Mononuclear cell (primary cell): ENCODE measurements around the gene SMURF1. TPM values are rescaled to one million over a fixed set of nuclear protein-coding genes. Genes with fewer than 3 reads are reported as not detected.

Experiments
- H3K27me3 ChIP-seq: 2 replicates; pipeline ENCODE4 v1.6.0; 2011; ENCODE audit warnings: low read length, control low read depth; ENCODE audit not compliant: insufficient read depth
- H3K4me1 ChIP-seq: 2 replicates; pipeline ENCODE4 v1.5.1; 2011; ENCODE audit warnings: mild to moderate bottlenecking, low read length, control low read depth; ENCODE audit not compliant: insufficient read depth
- H3K4me3 ChIP-seq: 2 replicates; pipeline ENCODE4 v1.5.1; 2011; ENCODE audit warnings: mild to moderate bottlenecking, low read length, moderate library complexity
- H3K9me3 ChIP-seq: 2 replicates; pipeline ENCODE4 v1.5.1; 2011; ENCODE audit warnings: low read depth, mild to moderate bottlenecking, control low read depth, low read length
- total RNA-seq: library from RNA; depleted of rRNA; stranded (reverse); fragments of >200 nt; gene quantifications from one replicate; pipeline ENCODE4 v1.2.3, GENCODE V29; 2012

SMURF1 gene
- 37.6 TPM for total RNA-seq

- H3K4me3 ChIP-seq, result peak within 1 kb of the TSS; percentile 80
- H3K9me3 ChIP-seq, result no peaks in the 10 kb centered on the region
- no peaks in the 10 kb centered on the region for H3K27me3 ChIP-seq
- H3K4me1 ChIP-seq, result peaks cover 20% of the 10 kb centered on the region
Measured at GRCh38 chr7:99143853-99144672, at the start of gene SMURF1. Gene SMURF1 (minus strand): TSS chr7:99144108. CDS start chr7:99143780, 328 bp downstream.

- no peaks in the 10 kb centered on the region for H3K4me1 ChIP-seq
- no peak overlapping the region for H3K4me3 ChIP-seq
- H3K27me3 ChIP-seq, result no peaks in the 10 kb centered on the region
- peaks cover under 1% of the 10 kb centered on the region for H3K9me3 ChIP-seq
Measured at GRCh38 chr7:99191869-99192596, 48.1 kb upstream of the SMURF1 start.

GRCh38 chr7:99190359-99191009 lies 46.6 kb upstream of the SMURF1 start:
- Histone ChIP-seq H3K9me3 (no peaks in the 10 kb centered on the region), H3K4me1 (no peaks in the 10 kb centered on the region), H3K27me3 (no peaks in the 10 kb centered on the region), H3K4me3 (no peak overlapping the region)

- Histone ChIP-seq H3K9me3 (no peaks in the 10 kb centered on the region), H3K27me3 (no peaks in the 10 kb centered on the region), H3K4me1 (no peaks in the 10 kb centered on the region), H3K4me3 (no peak overlapping the region)
Measured at GRCh38 chr7:99189222-99189621, 45.3 kb upstream of the SMURF1 start.

GRCh38 chr7:99188221-99188620 lies 44.3 kb upstream of the SMURF1 start:
- no peaks in the 10 kb centered on the region for H3K9me3 ChIP-seq
- no peak overlapping the region for H3K4me3 ChIP-seq
- no peaks in the 10 kb centered on the region for H3K27me3 ChIP-seq
- no peaks in the 10 kb centered on the region for H3K4me1 ChIP-seq

- H3K4me3 ChIP-seq, result no peak overlapping the region
- no peaks in the 10 kb centered on the region for H3K9me3 ChIP-seq
- H3K4me1 ChIP-seq, result no peaks in the 10 kb centered on the region
- no peaks in the 10 kb centered on the region for H3K27me3 ChIP-seq
Measured at GRCh38 chr7:99184532-99185218, 40.8 kb upstream of the SMURF1 start.

- Histone ChIP-seq H3K27me3 (no peaks in the 10 kb centered on the region), H3K9me3 (no peaks in the 10 kb centered on the region), H3K4me1 (no peaks in the 10 kb centered on the region), H3K4me3 (no peak overlapping the region)
Measured at GRCh38 chr7:99180067-99180650, 36.3 kb upstream of the SMURF1 start.

GRCh38 chr7:99177165-99177564 lies 33.3 kb upstream of the SMURF1 start:
- Histone ChIP-seq H3K27me3 (no peaks in the 10 kb centered on the region), H3K4me1 (no peaks in the 10 kb centered on the region)

GRCh38 chr7:99173787-99174186 lies 29.9 kb upstream of the SMURF1 start:
- no peaks in the 10 kb centered on the region for H3K4me1 ChIP-seq
- no peak overlapping the region for H3K4me3 ChIP-seq
- no peaks in the 10 kb centered on the region for H3K27me3 ChIP-seq
- H3K9me3 ChIP-seq, result no peaks in the 10 kb centered on the region

More at GRCh38 chr7:99177165-99177564, 33.3 kb upstream of the SMURF1 start:
- Histone ChIP-seq H3K4me3 (no peak overlapping the region), H3K9me3 (no peaks in the 10 kb centered on the region)

GRCh38 chr7:99171731-99172130 lies 27.8 kb upstream of the SMURF1 start:
- Histone ChIP-seq H3K4me1 (no peaks in the 10 kb centered on the region), H3K27me3 (no peaks in the 10 kb centered on the region), H3K4me3 (no peak overlapping the region), H3K9me3 (no peaks in the 10 kb centered on the region)

- Histone ChIP-seq H3K9me3 (no peaks in the 10 kb centered on the region), H3K4me3 (no peak overlapping the region), H3K27me3 (no peaks in the 10 kb centered on the region), H3K4me1 (no peaks in the 10 kb centered on the region)
Measured at GRCh38 chr7:99170730-99171074, 26.8 kb upstream of the SMURF1 start.

- H3K4me3 ChIP-seq, result no peak overlapping the region
- H3K27me3 ChIP-seq, result no peaks in the 10 kb centered on the region
- H3K9me3 ChIP-seq, result no peaks in the 10 kb centered on the region
- no peaks in the 10 kb centered on the region for H3K4me1 ChIP-seq
Measured at GRCh38 chr7:99170065-99170729, 26.3 kb upstream of the SMURF1 start.

- Histone ChIP-seq H3K4me1 (no peaks in the 10 kb centered on the region), H3K9me3 (no peaks in the 10 kb centered on the region), H3K4me3 (no peak overlapping the region), H3K27me3 (no peaks in the 10 kb centered on the region)
Measured at GRCh38 chr7:99167072-99167471, 23.2 kb upstream of the SMURF1 start.

- Histone ChIP-seq H3K9me3 (no peaks in the 10 kb centered on the region), H3K27me3 (no peaks in the 10 kb centered on the region), H3K4me3 (no peak overlapping the region), H3K4me1 (no peaks in the 10 kb centered on the region)
Measured at GRCh38 chr7:99165816-99166215, 21.9 kb upstream of the SMURF1 start.
